ENCODE data around the gene MAP3K12. TPM values are rescaled to one million over a fixed set of nuclear protein-coding genes. Genes with fewer than 3 reads are reported as not detected.

The MAP3K12 gene
- total and polyA plus RNA-seq, 5 experiments from 2014 or later = 2.4 to 23.8 (median 3.9) TPM

- Mint-ChIP-seq H3K27ac (peak overlapping the region in 9 of 10 donors; percentile 12 to 87 (median 53)), H3K9me3 (no peaks in the 10 kb centered on the region), H3K4me3 (no peak overlapping the region), H3K27me3 (no peaks in the 10 kb centered on the region), H3K36me3 (peaks cover 0 to 98% (median 9%) of the 10 kb centered on the region in 3 donors), H3K4me1 (peaks cover 28 to 49% (median 42%) of the 10 kb centered on the region in 4 donors)
- POLR2A ChIA-PET = interaction anchor here (0.7 to 3.9 kb wide), 2 partner anchors 23 to 88 kb away, joined by 3 to 14 read pairs; partner anchors contain the start of gene MAP3K12
- ATAC-seq (peak; percentile 33 to 46), DNase-seq (peak in 1 of 10 donors; percentile 23)
Measured at GRCh38 chr12:53476769-53477209, 22.5 kb downstream of the MAP3K12 start.

DNA sequence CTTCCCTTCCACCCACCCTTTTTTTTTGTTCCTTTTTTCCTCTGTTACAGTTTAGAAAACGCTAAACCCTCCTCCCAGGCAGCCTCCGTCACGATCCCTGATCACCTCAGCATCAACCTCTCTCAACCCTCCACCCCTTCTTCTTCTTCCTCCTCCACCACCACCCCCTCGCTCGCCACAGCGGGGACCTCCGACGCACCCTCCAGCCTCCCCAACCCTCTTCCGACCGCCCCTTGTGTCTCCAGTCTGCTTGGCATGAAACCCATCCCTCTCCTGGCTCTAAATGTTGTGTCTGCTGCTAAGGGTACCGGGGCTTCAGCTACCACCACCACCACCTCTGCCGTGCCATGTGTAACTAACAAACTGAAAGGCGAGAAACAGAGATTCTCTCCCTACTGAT, 24.4 kb downstream of the MAP3K12 start:
- Mint-ChIP-seq H3K27ac (peak overlapping the region; percentile 77 to 94 (median 88)), H3K27me3 (no peaks in the 10 kb centered on the region), H3K4me3 (peak overlapping the region in 9 of 10 donors; percentile 22 to 77 (median 53)), H3K36me3 (peaks cover 0 to 99% (median 19%) of the 10 kb centered on the region in 3 donors), H3K4me1 (peaks cover 31 to 61% (median 47%) of the 10 kb centered on the region in 4 donors), H3K9me3 (no peaks in the 10 kb centered on the region)
- peak in 1 of 10 donors; percentile 18 for DNase-seq
- peak; percentile 38 to 74 for ATAC-seq
- POLR2A ChIA-PET = interaction anchor here (0.6 to 3.9 kb wide), 7 partner anchors 10 to 73 kb away, joined by 3 to 14 read pairs (median 5); partner anchors contain the start of genes MAP3K12 and TARBP2

DNA sequence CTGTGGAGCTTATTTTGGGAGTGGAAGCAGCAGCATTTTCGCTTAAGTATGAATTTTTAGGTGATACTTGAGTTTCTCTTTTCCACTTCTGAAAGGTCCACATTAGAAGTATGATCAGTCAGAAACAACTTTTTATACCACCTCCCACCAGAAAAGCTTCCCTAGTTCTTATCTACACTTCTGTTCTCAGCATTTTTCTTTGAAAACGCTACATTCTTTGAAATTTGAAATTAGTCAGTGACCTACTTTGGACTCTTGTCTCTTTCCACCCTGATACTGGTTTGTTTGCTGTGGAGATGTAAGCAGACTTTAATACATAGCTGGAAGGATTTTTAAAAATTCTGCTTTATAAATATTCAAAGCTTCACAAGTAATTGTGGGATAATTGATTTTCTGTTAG, 25.2 kb downstream of the MAP3K12 start:
- no peaks in the 10 kb centered on the region for H3K9me3 Mint-ChIP-seq
- peak overlapping the region; percentile 44 to 94 (median 84) for H3K27ac Mint-ChIP-seq
- H3K4me1 Mint-ChIP-seq = peaks cover 31 to 59% (median 47%) of the 10 kb centered on the region in 4 donors
- peaks cover 0 to 99% (median 19%) of the 10 kb centered on the region in 3 donors for H3K36me3 Mint-ChIP-seq
- POLR2A ChIA-PET = interaction anchor here (0.5 to 1.6 kb wide), 7 partner anchors 8 to 52 kb away, joined by 3 to 6 read pairs (median 4); partner anchors contain the start of gene MAP3K12
- ATAC-seq = no peak
- no peaks in the 10 kb centered on the region for H3K27me3 Mint-ChIP-seq
- no peak for DNase-seq
- peak overlapping the region in 5 of 10 donors; percentile 7 to 51 (median 31) for H3K4me3 Mint-ChIP-seq

- peak overlapping the region in 1 of 10 donors; percentile 51 for H3K4me3 Mint-ChIP-seq
- no peaks in the 10 kb centered on the region for H3K27me3 Mint-ChIP-seq
- H3K4me1 Mint-ChIP-seq = peaks cover 31 to 58% (median 47%) of the 10 kb centered on the region in 4 donors
- peak overlapping the region in 4 of 10 donors; percentile 16 to 69 (median 38) for H3K27ac Mint-ChIP-seq
- POLR2A ChIA-PET = interaction anchor here (0.9 kb wide), 1 partner anchor 20 kb away, joined by 3 read pairs; no protein-coding TSS in a partner anchor
- DNase-seq = no peak
- H3K36me3 Mint-ChIP-seq = peaks cover 0 to 99% (median 22%) of the 10 kb centered on the region in 3 donors
- no peaks in the 10 kb centered on the region for H3K9me3 Mint-ChIP-seq
- ATAC-seq = no peak
Measured at GRCh38 chr12:53472056-53472582, 27.1 kb downstream of the MAP3K12 start.

GRCh38 chr12:53468282-53468681, 31.0 kb downstream of the MAP3K12 start:
- no peaks in the 10 kb centered on the region for H3K9me3 Mint-ChIP-seq
- DNase-seq (no peak), ATAC-seq (no peak)
- peak overlapping the region in 5 of 10 donors; percentile 4 to 70 (median 19) for H3K27ac Mint-ChIP-seq
- H3K4me3 Mint-ChIP-seq = no peak overlapping the region
- H3K4me1 Mint-ChIP-seq = peaks cover 16 to 56% (median 39%) of the 10 kb centered on the region in 4 donors
- H3K36me3 Mint-ChIP-seq = peaks cover 0 to 99% (median 24%) of the 10 kb centered on the region in 3 donors
- POLR2A ChIA-PET = interaction anchor here (0.7 kb wide), 1 partner anchor 15 kb away, joined by 7 read pairs; no protein-coding TSS in a partner anchor
- H3K27me3 Mint-ChIP-seq = no peaks in the 10 kb centered on the region

DNA sequence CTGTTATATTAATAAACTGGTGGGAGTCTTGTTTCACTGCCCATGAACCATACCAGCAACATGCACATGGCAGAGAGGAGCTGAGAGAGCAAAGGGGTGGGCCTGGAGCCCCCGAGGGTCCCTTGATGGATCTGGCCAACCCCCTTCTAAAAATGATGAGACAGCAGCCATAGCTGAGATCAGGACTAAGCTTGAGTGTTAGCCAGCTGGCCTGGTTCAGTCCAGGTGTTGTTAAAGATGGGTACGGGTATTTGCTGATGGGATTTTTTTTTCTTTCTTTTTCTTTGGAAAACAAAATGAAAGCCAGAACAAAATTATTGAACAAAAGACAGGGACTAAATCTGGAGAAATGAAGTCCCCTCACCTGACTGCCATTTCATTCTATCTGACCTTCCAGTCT, 31.4 kb downstream of the MAP3K12 start:
- Mint-ChIP-seq H3K27me3 (no peaks in the 10 kb centered on the region), H3K27ac (peak overlapping the region in 5 of 10 donors; percentile 8 to 38 (median 22)), H3K4me3 (no peak overlapping the region), H3K9me3 (no peaks in the 10 kb centered on the region), H3K36me3 (peaks cover 0 to 99% (median 26%) of the 10 kb centered on the region in 3 donors), H3K4me1 (peaks cover 16 to 57% (median 41%) of the 10 kb centered on the region in 4 donors)
- DNase-seq (no peak), ATAC-seq (no peak)
- POLR2A ChIA-PET = no interaction called here

GRCh38 chr12:53467082-53467481, 32.2 kb downstream of the MAP3K12 start:
- Mint-ChIP-seq H3K27ac (peak overlapping the region in 3 of 10 donors; percentile 8 to 68 (median 51)), H3K4me3 (no peak overlapping the region), H3K9me3 (no peaks in the 10 kb centered on the region), H3K36me3 (peaks cover 5 to 99% (median 32%) of the 10 kb centered on the region in 3 donors), H3K4me1 (peaks cover 18 to 58% (median 35%) of the 10 kb centered on the region in 4 donors), H3K27me3 (no peaks in the 10 kb centered on the region)
- ATAC-seq (no peak), DNase-seq (no peak)
- POLR2A ChIA-PET = no interaction called here

DNA sequence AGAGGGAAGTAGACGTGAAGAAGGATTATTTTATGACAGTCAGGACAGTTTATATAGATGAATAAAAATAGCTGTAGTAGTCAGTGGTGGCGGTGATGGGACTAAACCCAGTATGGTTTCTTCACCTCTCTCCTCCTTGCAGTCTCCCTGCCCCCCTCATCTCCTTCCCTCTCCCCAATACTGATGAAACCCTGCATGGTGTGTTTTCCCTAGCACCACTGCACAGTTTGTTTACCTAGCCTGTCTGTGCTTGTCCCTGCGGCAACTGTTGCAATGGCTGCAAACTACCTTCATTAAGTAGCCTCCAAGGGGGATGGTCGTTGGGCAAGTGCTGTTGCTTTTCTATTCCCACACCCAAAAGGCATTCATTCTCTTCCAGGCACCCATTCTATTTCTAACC, 32.6 kb downstream of the MAP3K12 start:
- no peak for DNase-seq
- H3K4me3 Mint-ChIP-seq = no peak overlapping the region
- H3K9me3 Mint-ChIP-seq = no peaks in the 10 kb centered on the region
- H3K27me3 Mint-ChIP-seq = no peaks in the 10 kb centered on the region
- H3K27ac Mint-ChIP-seq = peak overlapping the region in 6 of 10 donors; percentile 8 to 68 (median 34)
- POLR2A ChIA-PET = no interaction called here
- H3K4me1 Mint-ChIP-seq = peaks cover 15 to 54% (median 31%) of the 10 kb centered on the region in 4 donors
- peaks cover 5 to 99% (median 29%) of the 10 kb centered on the region in 3 donors for H3K36me3 Mint-ChIP-seq
- ATAC-seq = no peak

GRCh38 chr12:53465679-53466078, 33.6 kb downstream of the MAP3K12 start:
- Mint-ChIP-seq H3K9me3 (no peaks in the 10 kb centered on the region), H3K27me3 (no peaks in the 10 kb centered on the region), H3K4me1 (peaks cover 17 to 52% (median 34%) of the 10 kb centered on the region in 4 donors), H3K27ac (peak overlapping the region in 5 of 10 donors; percentile 16 to 81 (median 58)), H3K4me3 (no peak overlapping the region), H3K36me3 (peaks cover 9 to 100% (median 31%) of the 10 kb centered on the region in 3 donors)
- ATAC-seq (no peak), DNase-seq (no peak)
- POLR2A ChIA-PET = interaction anchor here (0.8 to 1.9 kb wide), 2 partner anchors 9 to 35 kb away, joined by 3 to 6 read pairs; no protein-coding TSS in a partner anchor

- POLR2A ChIA-PET = interaction anchor here (0.7 to 1.9 kb wide), 4 partner anchors 10 to 70 kb away, joined by 3 to 6 read pairs (median 4); no protein-coding TSS in a partner anchor
- Mint-ChIP-seq H3K27me3 (no peaks in the 10 kb centered on the region), H3K36me3 (peaks cover 15 to 100% (median 34%) of the 10 kb centered on the region in 3 donors), H3K27ac (peak overlapping the region in 4 of 10 donors; percentile 27 to 74 (median 60)), H3K9me3 (no peaks in the 10 kb centered on the region), H3K4me1 (peaks cover 21 to 56% (median 39%) of the 10 kb centered on the region in 4 donors), H3K4me3 (peak overlapping the region in 1 of 10 donors; percentile 72)
- DNase-seq = no peak
- no peak for ATAC-seq
Measured at GRCh38 chr12:53464685-53465418, 34.4 kb downstream of the MAP3K12 start.

- Mint-ChIP-seq H3K4me1 (peaks cover 24 to 59% (median 43%) of the 10 kb centered on the region in 4 donors), H3K27me3 (no peaks in the 10 kb centered on the region), H3K27ac (peak overlapping the region in 3 of 10 donors; percentile 35 to 74 (median 56)), H3K4me3 (no peak overlapping the region), H3K9me3 (no peaks in the 10 kb centered on the region), H3K36me3 (peaks cover 15 to 98% (median 36%) of the 10 kb centered on the region in 3 donors)
- POLR2A ChIA-PET = interaction anchor here (1.1 to 1.9 kb wide), 3 partner anchors 9 to 18 kb away, joined by 3 to 6 read pairs (median 4); no protein-coding TSS in a partner anchor
- DNase-seq = no peak
- ATAC-seq = no peak
Measured at GRCh38 chr12:53463802-53464560, 35.3 kb downstream of the MAP3K12 start.

DNA sequence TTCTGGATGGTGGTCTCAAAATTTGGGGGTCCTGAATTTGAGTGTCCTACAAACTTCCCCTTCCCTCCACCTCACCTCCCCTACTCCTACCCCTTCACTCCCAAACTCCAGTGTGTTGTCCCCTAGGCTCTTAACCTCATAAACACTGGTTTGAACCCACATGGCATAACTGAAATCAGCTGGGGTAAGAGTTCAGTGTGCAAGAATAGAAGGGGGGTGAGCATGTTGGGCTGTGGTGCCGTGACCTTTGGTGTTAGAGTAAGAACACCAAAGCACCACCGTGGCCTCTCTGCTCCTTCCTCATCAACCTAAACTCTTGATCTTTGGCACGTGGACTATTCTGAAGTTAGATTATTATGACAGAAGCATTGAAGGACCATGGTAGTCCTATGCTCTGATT, 36.3 kb downstream of the MAP3K12 start:
- H3K27ac Mint-ChIP-seq = peak overlapping the region in 2 of 10 donors; percentile 15 to 68
- no peaks in the 10 kb centered on the region for H3K9me3 Mint-ChIP-seq
- DNase-seq = no peak
- no peak overlapping the region for H3K4me3 Mint-ChIP-seq
- peaks cover 24 to 62% (median 44%) of the 10 kb centered on the region in 4 donors for H3K4me1 Mint-ChIP-seq
- no peak for ATAC-seq
- H3K36me3 Mint-ChIP-seq = peaks cover 15 to 98% (median 38%) of the 10 kb centered on the region in 3 donors
- H3K27me3 Mint-ChIP-seq = no peaks in the 10 kb centered on the region
- POLR2A ChIA-PET = no interaction called here
